ENCODE results near the gene TPR.

TPR gene

GRCh38 chr1:186326009-186326408 lies 49.0 kb downstream of the TPR start:
- no peak for DNase-seq

DNA sequence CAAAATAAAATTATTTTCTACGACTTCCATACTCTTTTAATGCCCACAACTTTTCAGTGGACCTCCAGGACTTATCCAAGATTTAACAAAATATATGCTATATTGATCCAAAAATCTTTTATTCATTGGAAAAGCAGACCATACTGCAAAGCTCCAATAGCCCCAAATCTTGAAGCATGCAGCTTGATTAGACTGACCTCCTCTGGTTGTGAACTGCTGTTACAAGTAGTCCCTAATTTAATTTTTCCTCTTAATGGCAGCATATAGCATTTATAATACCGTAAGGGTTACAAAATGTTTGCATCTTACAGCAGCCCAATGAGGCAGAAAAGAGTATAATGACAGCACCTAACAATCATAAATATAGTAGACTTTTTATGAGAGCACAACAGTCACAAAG lies 49.8 kb downstream of the TPR start:
- no peak for DNase-seq

DNA sequence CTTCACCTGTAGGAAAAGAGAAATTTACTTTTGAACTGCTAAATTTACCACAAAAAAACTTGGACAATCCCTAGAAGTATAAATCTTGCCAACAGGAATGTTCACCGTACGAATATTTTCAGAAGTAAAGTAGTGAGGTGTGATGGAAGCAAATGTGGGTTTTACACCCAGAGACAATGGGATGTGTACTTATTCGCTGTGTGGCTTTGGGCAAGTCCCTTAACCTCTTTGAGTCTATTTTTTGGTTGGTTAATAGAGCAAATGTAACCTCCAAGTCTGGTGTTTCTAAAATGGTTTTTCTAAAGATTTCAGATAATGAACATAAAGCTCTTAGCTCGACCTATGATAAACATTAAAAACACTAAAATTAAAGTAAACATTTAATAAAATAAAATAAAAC lies 51.2 kb downstream of the TPR start:
- DNase-seq, result no peak

DNA sequence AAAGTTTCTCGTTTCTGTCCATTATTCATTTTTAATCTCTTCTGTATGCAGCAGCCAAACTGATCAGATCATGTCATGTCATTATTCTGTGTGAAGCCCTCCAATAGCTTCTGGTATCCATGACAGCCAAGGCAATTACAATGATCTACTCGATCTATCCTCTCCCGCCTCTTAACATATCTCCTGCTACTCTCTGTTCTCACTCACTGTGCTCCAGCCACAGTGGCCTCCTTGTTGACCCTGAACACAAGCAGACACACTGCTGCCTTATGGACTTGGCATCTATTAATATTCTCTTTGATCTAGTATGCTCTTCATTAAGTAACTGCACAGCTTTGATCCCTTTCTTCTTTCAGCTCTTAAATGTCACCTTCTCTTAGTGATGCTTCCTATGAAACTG lies 59.5 kb downstream of the TPR start:
- no peak for DNase-seq

- no peak for DNase-seq
These were observed 63.5 kb downstream of the TPR start for GRCh38 chr1:186311375-186312051.

- no peak for DNase-seq
These were observed 64.7 kb downstream of the TPR start for GRCh38 chr1:186310307-186310706.

DNA sequence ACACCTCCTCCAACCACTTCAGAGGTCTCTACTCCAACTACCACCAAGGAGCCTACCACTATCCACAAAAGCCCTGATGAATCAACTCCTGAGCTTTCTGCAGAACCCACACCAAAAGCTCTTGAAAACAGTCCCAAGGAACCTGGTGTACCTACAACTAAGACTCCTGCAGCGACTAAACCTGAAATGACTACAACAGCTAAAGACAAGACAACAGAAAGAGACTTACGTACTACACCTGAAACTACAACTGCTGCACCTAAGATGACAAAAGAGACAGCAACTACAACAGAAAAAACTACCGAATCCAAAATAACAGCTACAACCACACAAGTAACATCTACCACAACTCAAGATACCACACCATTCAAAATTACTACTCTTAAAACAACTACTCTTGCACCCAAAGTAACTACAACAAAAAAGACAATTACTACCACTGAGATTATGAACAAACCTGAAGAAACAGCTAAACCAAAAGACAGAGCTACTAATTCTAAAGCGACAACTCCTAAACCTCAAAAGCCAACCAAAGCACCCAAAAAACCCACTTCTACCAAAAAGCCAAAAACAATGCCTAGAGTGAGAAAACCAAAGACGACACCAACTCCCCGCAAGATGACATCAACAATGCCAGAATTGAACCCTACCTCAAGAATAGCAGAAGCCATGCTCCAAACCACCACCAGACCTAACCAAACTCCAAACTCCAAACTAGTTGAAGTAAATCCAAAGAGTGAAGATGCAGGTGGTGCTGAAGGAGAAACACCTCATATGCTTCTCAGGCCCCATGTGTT lies 66.6 kb downstream of the TPR start:
- no peak for DNase-seq

DNA sequence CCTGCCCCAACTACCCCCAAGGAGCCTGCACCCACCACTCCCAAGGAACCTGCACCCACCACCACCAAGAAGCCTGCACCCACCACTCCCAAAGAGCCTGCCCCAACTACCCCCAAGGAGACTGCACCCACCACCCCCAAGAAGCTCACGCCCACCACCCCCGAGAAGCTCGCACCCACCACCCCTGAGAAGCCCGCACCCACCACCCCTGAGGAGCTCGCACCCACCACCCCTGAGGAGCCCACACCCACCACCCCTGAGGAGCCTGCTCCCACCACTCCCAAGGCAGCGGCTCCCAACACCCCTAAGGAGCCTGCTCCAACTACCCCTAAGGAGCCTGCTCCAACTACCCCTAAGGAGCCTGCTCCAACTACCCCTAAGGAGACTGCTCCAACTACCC lies 67.6 kb downstream of the TPR start:
- no peak for DNase-seq

GRCh38 chr1:186306533-186306932 lies 68.5 kb downstream of the TPR start:
- no peak for DNase-seq

DNA sequence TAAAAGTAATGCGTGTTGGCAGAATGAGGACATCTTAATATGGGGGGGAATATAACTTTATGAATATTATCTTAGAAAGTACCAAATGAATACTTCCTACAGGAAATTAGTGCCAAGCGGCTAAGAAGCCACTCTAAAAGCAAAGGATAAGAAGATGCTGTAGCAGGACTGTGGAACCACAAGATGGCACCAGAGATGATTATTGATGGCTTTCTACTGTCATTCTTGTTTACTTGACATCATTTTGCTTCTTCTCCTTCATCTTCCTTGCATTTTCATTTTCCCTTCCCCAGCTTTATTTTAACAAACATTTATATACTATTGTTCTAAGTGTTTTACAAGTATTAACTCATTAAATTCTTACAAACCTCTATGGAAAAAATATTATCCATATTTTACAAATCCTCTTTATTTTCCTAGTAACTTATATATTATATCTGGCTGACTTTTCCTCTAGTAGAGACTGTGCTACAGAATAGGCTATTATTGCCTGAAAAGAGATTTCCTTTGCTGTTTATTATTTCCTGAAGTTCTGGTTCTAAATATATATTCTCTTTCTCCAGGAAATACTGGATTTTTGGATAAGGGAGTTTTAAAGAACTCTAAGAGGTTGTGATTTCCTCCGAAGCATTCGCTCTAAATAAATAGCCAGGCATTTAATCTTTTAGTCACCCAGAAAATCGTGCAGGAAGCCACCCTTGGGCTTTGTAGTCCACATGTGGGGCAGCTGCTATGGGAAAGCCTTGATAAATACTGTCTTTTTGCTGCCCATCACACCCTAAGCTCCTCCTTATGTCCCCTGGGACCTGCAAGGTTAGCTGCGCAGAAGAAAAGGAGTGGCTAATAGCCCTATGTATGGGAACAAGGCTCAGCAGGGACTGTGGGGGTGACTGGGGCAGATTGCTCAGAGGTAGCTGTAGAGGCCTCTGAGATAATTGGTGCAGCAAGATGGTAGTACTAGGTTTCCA lies 69.8 kb downstream of the TPR start:
- no peak for DNase-seq

DNA sequence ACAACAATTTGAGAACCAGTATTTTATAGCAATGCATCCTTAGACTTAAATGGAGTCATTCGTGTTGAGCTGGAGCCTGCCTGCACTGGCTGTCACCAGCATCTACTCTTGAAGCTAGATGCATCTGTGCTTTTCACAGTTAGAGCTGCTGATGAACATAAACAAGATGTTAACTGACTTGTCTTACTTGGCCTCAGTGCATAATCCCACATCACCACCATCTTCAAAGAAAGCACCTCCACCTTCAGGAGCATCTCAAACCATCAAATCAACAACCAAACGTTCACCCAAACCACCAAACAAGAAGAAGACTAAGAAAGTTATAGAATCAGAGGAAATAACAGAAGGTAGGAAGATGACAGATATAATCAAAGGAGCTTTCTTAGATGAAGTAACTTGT lies 71.1 kb downstream of the TPR start:
- no peak for DNase-seq

GRCh38 chr1:186302381-186302920 lies 72.6 kb downstream of the TPR start:
- DNase-seq, result no peak

DNA sequence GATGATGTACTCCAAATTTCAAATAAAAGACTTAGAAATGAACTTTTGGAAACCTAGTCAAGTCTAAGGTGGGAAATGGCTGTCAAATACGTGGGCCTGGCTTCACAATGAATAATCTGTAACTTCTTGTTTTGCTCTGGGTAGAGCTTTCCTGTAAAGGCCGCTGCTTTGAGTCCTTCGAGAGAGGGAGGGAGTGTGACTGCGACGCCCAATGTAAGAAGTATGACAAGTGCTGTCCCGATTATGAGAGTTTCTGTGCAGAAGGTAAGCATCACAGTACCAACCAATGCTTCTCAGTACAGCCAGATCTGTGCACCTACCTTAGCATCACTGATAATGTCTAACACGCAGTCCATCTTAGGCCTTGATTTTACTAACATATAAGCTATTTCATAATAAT lies 73.6 kb downstream of the TPR start:
- no peak for DNase-seq

- no peak for DNase-seq
These were observed 75.0 kb downstream of the TPR start for GRCh38 chr1:186300056-186300455.

DNA sequence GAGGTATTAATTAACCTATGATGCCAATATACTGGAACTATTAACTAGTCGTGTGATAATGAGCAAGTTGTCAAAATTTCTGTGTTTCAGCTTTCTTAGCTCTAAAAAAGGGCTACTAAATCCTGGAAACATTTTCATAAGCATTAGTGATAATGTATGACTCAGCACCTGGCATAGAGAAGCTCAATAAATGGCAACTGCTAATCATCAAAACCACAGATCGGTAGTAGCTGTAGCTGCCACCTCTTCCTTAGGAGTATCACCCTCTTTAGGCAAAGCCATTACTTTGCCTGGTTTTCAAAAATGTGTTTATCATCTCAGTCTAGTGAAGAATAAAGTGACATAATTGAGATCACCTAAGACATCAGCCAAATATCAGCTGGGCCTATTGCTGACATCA lies 75.5 kb downstream of the TPR start:
- DNase-seq, result no peak

GRCh38 chr1:186298851-186299250 lies 76.2 kb downstream of the TPR start:
- DNase-seq, result no peak

DNA sequence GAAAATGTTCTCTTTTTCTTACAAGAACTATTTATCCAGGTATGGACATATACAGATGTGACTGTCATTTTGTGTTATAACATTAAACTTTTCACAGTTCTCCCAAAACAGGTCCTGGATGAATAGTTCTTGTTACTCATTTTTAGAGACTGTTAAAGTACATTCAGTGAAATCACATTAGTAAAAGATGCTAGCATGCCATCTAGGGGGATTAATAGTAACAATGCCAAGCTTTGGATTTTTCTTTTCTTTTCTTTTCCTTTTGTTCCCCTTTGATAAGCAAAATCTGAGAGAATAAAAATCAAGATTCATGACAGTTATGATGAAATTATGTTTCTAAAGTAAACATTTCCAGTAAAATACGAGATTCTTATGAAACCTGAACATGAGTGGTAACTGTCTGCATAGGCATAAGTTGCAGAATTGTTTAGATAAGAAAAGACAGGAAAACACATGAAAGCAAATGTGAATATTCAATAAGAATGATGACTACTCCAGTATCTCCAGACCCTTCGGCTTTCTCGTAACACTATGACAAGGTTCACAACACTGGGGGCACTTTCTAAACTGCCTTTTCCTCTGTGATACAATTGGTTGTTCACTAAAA lies 77.5 kb downstream of the TPR start:
- no peak for DNase-seq

- no peak for DNase-seq
These were observed 79.1 kb downstream of the TPR start, which contains the start of gene PRG4 for GRCh38 chr1:186295980-186296379. TSS of gene PRG4 (plus strand) at chr1:186296279.

DNA sequence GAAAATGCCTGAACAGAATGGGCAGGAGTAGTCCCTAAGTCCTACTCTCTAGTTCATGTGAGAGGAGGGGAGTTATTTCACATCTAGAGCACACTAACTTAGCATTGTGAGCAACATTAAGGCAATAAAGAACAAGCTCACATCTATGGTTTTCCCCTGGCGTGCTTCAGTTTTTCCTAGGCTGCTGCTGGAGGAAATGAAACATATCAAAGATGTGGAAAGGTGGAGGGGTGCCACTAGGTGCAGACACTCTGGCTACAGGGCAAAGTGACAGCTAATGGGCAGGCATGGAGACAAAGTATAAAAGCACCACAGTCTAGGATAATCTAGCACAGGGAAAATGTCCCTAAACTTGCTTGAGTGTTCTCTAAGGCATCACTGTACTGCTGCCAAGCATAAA lies 82.2 kb downstream of the TPR start:
- no peak for DNase-seq

DNA sequence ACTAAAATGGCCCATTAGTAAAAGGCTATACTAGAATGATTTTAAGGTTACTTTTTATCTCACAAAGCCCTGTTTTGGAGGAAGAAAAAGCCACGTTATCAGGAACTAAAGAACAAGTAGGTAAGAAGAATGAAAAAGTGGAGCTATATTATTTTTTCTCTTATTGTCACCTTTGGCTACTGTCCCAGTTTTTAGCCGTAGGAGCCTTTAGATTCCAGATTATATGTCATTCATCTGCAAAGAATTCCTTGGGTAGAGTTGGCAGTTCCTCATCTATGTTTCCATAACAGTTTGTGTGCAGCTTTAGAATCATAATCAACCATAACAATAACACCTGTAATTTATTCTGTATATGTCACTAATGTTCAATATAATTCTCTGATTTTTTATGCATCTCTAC lies 83.8 kb downstream of the TPR start:
- no peak for DNase-seq

DNA sequence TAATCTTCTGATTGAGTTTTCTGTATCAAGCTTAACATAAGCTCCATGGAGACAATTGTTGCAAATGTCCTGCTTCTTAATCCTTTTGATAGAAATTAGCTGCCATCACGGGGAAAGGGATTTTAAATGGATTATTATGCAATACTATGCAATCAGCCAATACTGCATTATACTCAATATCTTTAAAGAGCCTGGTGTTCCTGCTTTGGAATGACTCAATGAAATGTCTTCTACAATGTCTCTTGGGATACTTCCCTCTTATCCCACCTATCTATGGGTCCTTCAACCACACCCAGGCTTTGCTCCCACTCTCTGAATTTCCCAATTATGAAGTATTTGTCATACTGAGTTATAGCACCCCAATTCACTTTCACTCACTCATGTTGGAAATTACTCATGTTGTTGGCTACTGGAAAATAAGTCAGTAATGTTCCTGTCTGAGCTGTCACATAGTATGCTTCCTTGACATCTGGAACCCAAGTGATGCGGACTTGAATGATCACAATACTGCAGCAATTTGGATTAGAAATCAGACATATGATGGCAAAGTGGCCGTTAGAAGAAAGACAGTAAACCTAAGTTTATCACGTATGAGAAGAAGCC lies 85.0 kb downstream of the TPR start:
- no peak for DNase-seq

- DNase-seq, result no peak
These were observed 88.3 kb downstream of the TPR start for GRCh38 chr1:186286615-186287315.
